IPS-20b (cell line): Measurements from ENCODE around the gene MGMT.

Experiments used
- H3K27ac ChIP-seq: one replicate; pipeline ENCODE4 v1.5.1; 2013; ENCODE audit warnings: low read length
- H3K27me3 ChIP-seq: 2 replicates; pipeline ENCODE4 v1.6.1; 2013; ENCODE audit warnings: mild to moderate bottlenecking, low read length, inconsistent platforms; ENCODE audit not compliant: insufficient read depth
- H3K36me3 ChIP-seq: 2 replicates; pipeline ENCODE4 v1.6.1; 2013; ENCODE audit warnings: low read depth, mild to moderate bottlenecking, inconsistent platforms, low read length, moderate library complexity; ENCODE audit not compliant: insufficient read depth
- H3K4me1 ChIP-seq: 2 replicates; pipeline ENCODE4 v1.6.1; 2013; ENCODE audit warnings: mild to moderate bottlenecking, control low read depth, inconsistent platforms, low read length, moderate library complexity; ENCODE audit not compliant: insufficient read depth
- H3K4me3 ChIP-seq: 2 replicates; pipeline ENCODE4 v1.5.1; 2013; ENCODE audit warnings: mild to moderate bottlenecking, low read length, inconsistent platforms
- H3K9ac ChIP-seq: 2 replicates; pipeline ENCODE4 v1.6.1; 2013; ENCODE audit warnings: low read depth, mild to moderate bottlenecking, inconsistent platforms, low read length, moderate library complexity
- H3K9me3 ChIP-seq: 2 replicates; pipeline ENCODE4 v1.6.1; 2013; ENCODE audit warnings: mild to moderate bottlenecking, low read depth, low read length, inconsistent platforms; ENCODE audit not compliant: insufficient read depth

The MGMT gene

GRCh38 chr10:129725011-129725410, 258.0 kb downstream of the MGMT start:
- no peak overlapping the region for H3K27ac ChIP-seq

GRCh38 chr10:129725482-129725881, 258.4 kb downstream of the MGMT start:
- H3K4me1 ChIP-seq: no peaks in the 10 kb centered on the region
- no peak overlapping the region for H3K4me3 ChIP-seq
- no peaks in the 10 kb centered on the region for H3K36me3 ChIP-seq
- no peak overlapping the region for H3K27ac ChIP-seq
- peaks cover 6% of the 10 kb centered on the region; the same call in 1 of the 2 replicates for H3K27me3 ChIP-seq
- H3K9me3 ChIP-seq: peaks cover 11% of the 10 kb centered on the region
- H3K9ac ChIP-seq: no peak overlapping the region

More at GRCh38 chr10:129725011-129725410, 258.0 kb downstream of the MGMT start:
- Histone ChIP-seq H3K4me1 (no peaks in the 10 kb centered on the region), H3K4me3 (no peak overlapping the region), H3K36me3 (no peaks in the 10 kb centered on the region), H3K9ac (no peak overlapping the region), H3K9me3 (peaks cover 11% of the 10 kb centered on the region), H3K27me3 (peaks cover 3% of the 10 kb centered on the region; the same call in 1 of the 2 replicates)

GRCh38 chr10:129725890-129726631, 259.0 kb downstream of the MGMT start:
- Histone ChIP-seq H3K36me3 (no peaks in the 10 kb centered on the region), H3K9me3 (peaks cover 11% of the 10 kb centered on the region), H3K27me3 (peaks cover 6% of the 10 kb centered on the region; the same call in 1 of the 2 replicates), H3K4me1 (no peaks in the 10 kb centered on the region), H3K4me3 (no peak overlapping the region), H3K9ac (no peak overlapping the region), H3K27ac (no peak overlapping the region)

GRCh38 chr10:129727071-129727470, 260.0 kb downstream of the MGMT start:
- H3K36me3 ChIP-seq: no peaks in the 10 kb centered on the region
- no peak overlapping the region for H3K9ac ChIP-seq
- H3K4me1 ChIP-seq: no peaks in the 10 kb centered on the region
- peaks cover 11% of the 10 kb centered on the region for H3K9me3 ChIP-seq
- peaks cover 6% of the 10 kb centered on the region; the same call in 1 of the 2 replicates for H3K27me3 ChIP-seq
- no peak overlapping the region for H3K27ac ChIP-seq
- no peak overlapping the region for H3K4me3 ChIP-seq

- H3K4me1 ChIP-seq: no peaks in the 10 kb centered on the region
- no peaks in the 10 kb centered on the region for H3K36me3 ChIP-seq
- H3K4me3 ChIP-seq: no peak overlapping the region
- no peak overlapping the region for H3K9ac ChIP-seq
- H3K27ac ChIP-seq: no peak overlapping the region
- H3K9me3 ChIP-seq: peaks cover 11% of the 10 kb centered on the region
- H3K27me3 ChIP-seq: peaks cover 6% of the 10 kb centered on the region; the same call in 1 of the 2 replicates
Observed at GRCh38 chr10:129727495-129727894, 260.5 kb downstream of the MGMT start.

- no peaks in the 10 kb centered on the region for H3K4me1 ChIP-seq
- H3K9me3 ChIP-seq: peaks cover 11% of the 10 kb centered on the region
- H3K36me3 ChIP-seq: no peaks in the 10 kb centered on the region
- peaks cover 6% of the 10 kb centered on the region; the same call in 1 of the 2 replicates for H3K27me3 ChIP-seq
- H3K4me3 ChIP-seq: no peak overlapping the region
- no peak overlapping the region for H3K27ac ChIP-seq
- no peak overlapping the region for H3K9ac ChIP-seq
Observed at GRCh38 chr10:129728246-129728820, 261.3 kb downstream of the MGMT start.

- no peak overlapping the region for H3K4me3 ChIP-seq
- H3K9me3 ChIP-seq: peaks cover 11% of the 10 kb centered on the region
- no peak overlapping the region for H3K27ac ChIP-seq
- no peaks in the 10 kb centered on the region for H3K36me3 ChIP-seq
- H3K27me3 ChIP-seq: peaks cover 6% of the 10 kb centered on the region; the same call in 1 of the 2 replicates
- no peaks in the 10 kb centered on the region for H3K4me1 ChIP-seq
- no peak overlapping the region for H3K9ac ChIP-seq
Observed at GRCh38 chr10:129728905-129729795, 262.1 kb downstream of the MGMT start.

GRCh38 chr10:129730272-129730992, 263.4 kb downstream of the MGMT start:
- Histone ChIP-seq H3K4me1 (no peaks in the 10 kb centered on the region), H3K4me3 (no peak overlapping the region), H3K9me3 (peaks cover 11% of the 10 kb centered on the region), H3K27me3 (peaks cover 6% of the 10 kb centered on the region; the same call in 1 of the 2 replicates), H3K9ac (no peak overlapping the region), H3K36me3 (no peaks in the 10 kb centered on the region), H3K27ac (no peak overlapping the region)

- H3K36me3 ChIP-seq: no peaks in the 10 kb centered on the region
- H3K4me1 ChIP-seq: no peaks in the 10 kb centered on the region
- no peak overlapping the region for H3K27ac ChIP-seq
- peaks cover 11% of the 10 kb centered on the region for H3K9me3 ChIP-seq
- peaks cover 6% of the 10 kb centered on the region; the same call in 1 of the 2 replicates for H3K27me3 ChIP-seq
- H3K4me3 ChIP-seq: no peak overlapping the region
- H3K9ac ChIP-seq: no peak overlapping the region
Observed at GRCh38 chr10:129730993-129731325, 263.9 kb downstream of the MGMT start.

- Histone ChIP-seq H3K4me1 (no peaks in the 10 kb centered on the region), H3K36me3 (no peaks in the 10 kb centered on the region), H3K4me3 (no peak overlapping the region), H3K27me3 (no peaks in the 10 kb centered on the region), H3K9ac (no peak overlapping the region), H3K9me3 (no peaks in the 10 kb centered on the region; the same call in 1 of the 2 replicates), H3K27ac (no peak overlapping the region)
Observed at GRCh38 chr10:129740532-129741279, 273.7 kb downstream of the MGMT start.
